Gastrocnemius medialis (tissue), 4 donors: ENCODE data around the gene CPN2. TPM values are rescaled to one million over a fixed set of nuclear protein-coding genes. Genes with fewer than 3 reads are reported as not detected.
A peak's percentile ranks its signal among the peaks of the same experiment; 100 is the strongest.

Source experiments
- ATAC-seq, 2 donors: fragments of 150-250 bp; one replicate each; pipeline ENCODE4 v1.9.1; 2016
- DNase-seq, 2 donors: peaks; one replicate each; pipeline ENCODE4 v3.0.0-alpha.2; 2019
- H3K27ac ChIP-seq, 4 donors: fragments of 200-600 bp; sonication (generic); 1 replicate in 1 of 4; 2 replicates in 3 of 4; pipeline ENCODE4 v1.5.1; 2016 to 2018; ENCODE audit warnings: mild to moderate bottlenecking in 2 of 4, moderate library complexity in 1 of 4
- H3K27me3 ChIP-seq, 3 donors: fragments of 200-600 bp; sonication (generic) in 2 of 3; 1 replicate in 1 of 3; 2 replicates in 2 of 3; pipeline versions ENCODE4 v1.5.1 to v1.6.0; 2016 to 2019; ENCODE audit warnings: mild to moderate bottlenecking in 1 of 3, moderate library complexity in 1 of 3
- H3K36me3 ChIP-seq, 2 donors: fragments of 200-600 bp; sonication (generic) in 1 of 2; one replicate each; pipeline ENCODE4 v1.5.1; 2017 to 2018
- H3K4me1 ChIP-seq, 2 donors: fragments of 200-600 bp; sonication (generic) in 1 of 2; one replicate each; pipeline ENCODE4 v1.5.1; 2016 to 2017; ENCODE audit warnings: mild to moderate bottlenecking in 2 of 2
- H3K4me3 ChIP-seq, 4 donors: fragments of 200-600 bp; sonication (generic) in 3 of 4; 1 replicate in 1 of 4; 2 replicates in 3 of 4; pipeline ENCODE4 v1.5.1; 2016 to 2019; ENCODE audit warnings: mild to moderate bottlenecking in 2 of 4
- H3K9me3 ChIP-seq, 3 donors: fragments of 200-600 bp; sonication (generic) in 2 of 3; 1 replicate in 1 of 3; 2 replicates in 2 of 3; pipeline ENCODE4 v1.5.1; 2016 to 2019
- POLR2A ChIP-seq, 2 donors: fragments of 450-650 bp; IDR thresholded peaks; one replicate each; pipeline ENCODE4 v1.6.1; 2017; ENCODE audit warnings: antibody characterized with exemption in 2 of 2, mild to moderate bottlenecking in 2 of 2, moderate library complexity in 2 of 2
- in situ Hi-C, 4 donors: fragments of 200-750 bp; cut with MboI; loops; one replicate each; pipeline versions ENCODE4 v1.15.0 to v1.8.0; 2017; ENCODE audit warnings: low sequenced_read_pairs in 4 of 4
- intact Hi-C: fragments of 100-400 bp; cut with DNase I; formaldehyde crosslinking; loops from one replicate; pipeline ENCODE4 v1.15.1; 2023; ENCODE audit warnings: low total_unique reads
- total RNA-seq, 4 donors: library from RNA; depleted of rRNA; stranded (reverse); fragments of >200 nt; gene quantifications; one replicate each; pipeline versions ENCODE4 v1.1.0 to v1.2.3, GENCODE V29; 2016
- TF ChIP-seq, protein P1 (sequence below), 5 experiments: fragments of 450-650 bp in 3 of 5; fragments of 200-600 bp in 2 of 5; sonication (generic) in 2 of 5; IDR thresholded peaks in 4 of 5; conservative IDR thresholded peaks in 1 of 5; 1 replicate in 4 of 5; 2 replicates in 1 of 5; pipeline ENCODE4 v1.5.1; 2016 to 2019; ENCODE audit warnings: antibody characterized with exemption in 5 of 5, mild to moderate bottlenecking in 3 of 5, moderate library complexity in 3 of 5

CPN2 gene
- total RNA-seq, 4 donors from 2014 or later, result 0.46 to 1.1 TPM; not detected in 2

DNA sequence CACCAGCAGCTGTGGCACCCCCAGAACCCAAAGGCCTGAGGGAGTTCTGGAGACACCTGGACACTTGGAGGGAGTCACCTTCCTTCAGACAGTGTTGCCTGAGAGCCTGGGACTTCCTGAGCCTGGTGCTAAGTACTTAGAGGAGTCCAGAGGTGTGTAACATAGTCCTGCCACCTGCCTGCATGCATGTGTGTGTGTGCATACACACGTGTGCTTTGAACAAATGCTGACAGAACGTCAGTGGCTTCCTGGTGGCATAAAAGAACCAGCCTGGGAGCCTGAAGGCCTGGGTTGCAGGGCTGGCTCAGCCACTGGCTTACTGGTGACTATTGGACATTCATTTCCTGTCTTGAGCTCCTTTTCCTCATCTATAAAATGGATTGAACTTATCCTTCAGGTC, 3.2 kb upstream of the CPN2 start:
- Histone ChIP-seq H3K4me1 (no peaks in the 10 kb centered on the region), H3K9me3 (no peaks in the 10 kb centered on the region), H3K4me3 (no peak overlapping the region), H3K36me3 (no peaks in the 10 kb centered on the region), H3K27ac (no peak overlapping the region), H3K27me3 (peaks cover 0 to 3% (median 0%) of the 10 kb centered on the region in 3 donors)
- TF ChIP-seq POLR2A (IDR thresholded peaks at IDR 0.05), result no peak
- TF ChIP-seq, protein P1, sequence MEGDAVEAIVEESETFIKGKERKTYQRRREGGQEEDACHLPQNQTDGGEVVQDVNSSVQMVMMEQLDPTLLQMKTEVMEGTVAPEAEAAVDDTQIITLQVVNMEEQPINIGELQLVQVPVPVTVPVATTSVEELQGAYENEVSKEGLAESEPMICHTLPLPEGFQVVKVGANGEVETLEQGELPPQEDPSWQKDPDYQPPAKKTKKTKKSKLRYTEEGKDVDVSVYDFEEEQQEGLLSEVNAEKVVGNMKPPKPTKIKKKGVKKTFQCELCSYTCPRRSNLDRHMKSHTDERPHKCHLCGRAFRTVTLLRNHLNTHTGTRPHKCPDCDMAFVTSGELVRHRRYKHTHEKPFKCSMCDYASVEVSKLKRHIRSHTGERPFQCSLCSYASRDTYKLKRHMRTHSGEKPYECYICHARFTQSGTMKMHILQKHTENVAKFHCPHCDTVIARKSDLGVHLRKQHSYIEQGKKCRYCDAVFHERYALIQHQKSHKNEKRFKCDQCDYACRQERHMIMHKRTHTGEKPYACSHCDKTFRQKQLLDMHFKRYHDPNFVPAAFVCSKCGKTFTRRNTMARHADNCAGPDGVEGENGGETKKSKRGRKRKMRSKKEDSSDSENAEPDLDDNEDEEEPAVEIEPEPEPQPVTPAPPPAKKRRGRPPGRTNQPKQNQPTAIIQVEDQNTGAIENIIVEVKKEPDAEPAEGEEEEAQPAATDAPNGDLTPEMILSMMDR (IDR thresholded peaks at IDR 0.05 in 4 of 5, conservative IDR thresholded peaks at IDR 0.05 in 1 of 5), result no peak
- in situ Hi-C loops, result no loop called here
- DNase-seq (no peak), ATAC-seq (no peak)
- intact Hi-C loops, result no loop called here

DNA sequence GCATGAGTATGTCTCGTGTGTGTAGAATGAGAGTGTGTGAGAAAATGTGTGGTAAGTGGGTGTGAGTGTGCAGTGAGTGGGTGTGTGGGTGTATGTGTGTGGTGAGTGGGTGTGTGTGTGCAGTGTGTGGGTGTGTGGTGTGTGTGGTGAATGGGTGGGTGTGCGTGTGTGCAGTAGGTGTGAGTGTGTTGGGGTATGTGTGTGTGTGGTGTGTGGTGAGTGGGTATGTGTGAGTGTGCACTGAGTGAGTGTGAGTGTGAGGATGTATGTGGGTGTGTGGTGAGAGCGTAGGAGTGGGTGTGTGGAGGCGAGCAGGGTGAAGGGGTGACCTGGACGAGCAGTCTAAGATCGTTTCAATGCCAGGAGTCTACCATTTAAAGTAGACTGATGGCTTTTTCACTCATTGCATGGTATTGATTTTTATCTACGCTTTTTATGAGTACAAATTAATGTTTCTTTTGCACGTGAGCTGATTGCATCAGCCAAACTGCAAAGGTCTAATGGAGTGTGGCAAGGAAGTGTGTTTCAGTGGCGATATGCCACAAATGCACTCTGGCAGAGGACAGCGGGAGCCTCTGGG, 1.6 kb upstream of the CPN2 start:
- no peaks in the 10 kb centered on the region for H3K4me1 ChIP-seq
- H3K27ac ChIP-seq, result no peak overlapping the region
- no peak overlapping the region for H3K4me3 ChIP-seq
- no peaks in the 10 kb centered on the region for H3K36me3 ChIP-seq
- H3K9me3 ChIP-seq, result no peaks in the 10 kb centered on the region
- ATAC-seq, result no peak
- TF ChIP-seq, protein P1 (IDR thresholded peaks at IDR 0.05 in 4 of 5, conservative IDR thresholded peaks at IDR 0.05 in 1 of 5), result no peak
- TF ChIP-seq POLR2A (IDR thresholded peaks at IDR 0.05), result no peak
- DNase-seq, result no peak
- H3K27me3 ChIP-seq, result peaks cover 0 to 3% (median 0%) of the 10 kb centered on the region in 3 donors
- intact Hi-C loops (no loop called here), in situ Hi-C loops (no loop called here)

DNA sequence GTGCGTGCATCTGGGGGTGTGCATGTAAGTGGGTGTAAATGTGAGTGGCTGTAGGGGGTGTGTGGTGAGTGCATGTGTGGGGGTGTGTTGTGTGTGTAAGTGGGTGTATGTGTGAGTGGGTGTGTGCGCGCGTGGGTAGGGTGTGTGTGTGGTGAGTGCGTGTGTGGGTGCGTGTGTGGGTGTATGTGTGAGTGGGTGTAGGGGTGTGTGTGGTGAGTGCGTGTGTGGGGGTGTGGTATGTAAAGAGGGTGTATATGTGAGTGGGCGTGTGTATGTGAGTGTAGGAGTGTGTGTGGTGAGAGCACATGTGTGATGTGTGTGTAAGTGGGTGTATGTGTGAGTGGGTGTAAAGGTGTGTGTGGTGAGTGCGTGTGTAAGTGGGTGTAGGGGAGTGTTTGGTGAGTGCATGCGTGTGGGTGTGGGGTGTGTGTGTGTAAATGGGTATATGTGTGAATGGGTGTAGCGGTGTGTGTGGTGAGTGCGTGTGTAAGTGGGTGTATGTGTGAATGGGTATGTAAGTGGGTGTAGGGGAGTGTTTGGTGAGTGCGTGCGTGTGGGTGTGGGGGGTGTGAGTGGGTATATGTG, 916 bp upstream of the CPN2 start:
- in situ Hi-C loops, result no loop called here
- ATAC-seq, result no peak

DNA sequence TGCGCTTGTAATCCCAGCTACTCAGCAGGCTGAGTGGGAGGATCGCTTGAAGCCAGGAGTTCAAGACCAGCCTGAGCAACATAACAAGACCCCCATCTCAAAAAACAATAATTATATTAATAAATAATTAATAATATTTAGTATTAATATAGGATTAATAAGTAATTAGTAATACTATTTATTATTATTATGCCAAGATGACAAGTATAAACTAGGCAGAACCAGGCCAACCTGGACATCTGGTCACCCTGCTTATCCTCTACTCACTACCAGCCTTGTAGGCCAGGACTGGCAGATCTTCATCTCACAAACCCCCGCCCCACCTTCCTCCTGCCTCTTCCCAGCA, 429 bp downstream of the CPN2 start:
- intact Hi-C loops, result no loop called here
- TF ChIP-seq POLR2A (IDR thresholded peaks at IDR 0.05), result no peak
- TF ChIP-seq, protein P1 (IDR thresholded peaks at IDR 0.05 in 4 of 5, conservative IDR thresholded peaks at IDR 0.05 in 1 of 5), result no peak

More for the DNA sequence above, 916 bp upstream of the CPN2 start:
- Histone ChIP-seq H3K27ac (no peak overlapping the region), H3K9me3 (no peaks in the 10 kb centered on the region), H3K27me3 (no peaks in the 10 kb centered on the region), H3K4me1 (no peaks in the 10 kb centered on the region), H3K36me3 (no peaks in the 10 kb centered on the region), H3K4me3 (no peak overlapping the region)
- DNase-seq, result no peak
- intact Hi-C loops, result no loop called here
- TF ChIP-seq POLR2A (IDR thresholded peaks at IDR 0.05), result no peak

DNA sequence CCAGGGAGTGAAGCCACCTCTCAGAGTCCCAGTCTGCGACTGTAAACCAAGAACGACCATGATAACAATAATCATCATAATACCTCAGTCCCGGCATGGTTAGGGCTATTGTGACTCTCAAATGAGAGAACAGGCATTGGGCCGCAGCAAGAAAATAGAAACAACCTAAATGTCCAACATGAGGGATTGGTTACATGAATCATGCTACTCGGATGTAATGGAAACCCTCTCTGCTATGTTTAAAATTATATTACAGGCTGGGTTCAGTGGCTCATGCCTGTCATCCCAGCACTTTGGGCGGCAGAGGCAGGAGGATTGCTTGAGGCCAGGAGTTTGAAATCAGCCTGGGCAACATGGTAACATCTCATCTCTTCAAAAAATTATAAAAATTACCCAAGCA, 2.8 kb downstream of the CPN2 start:
- in situ Hi-C loops (loop anchor here in 2 of 4 donors (25.0 kb wide), 1 partner anchor 239 kb away; no protein-coding TSS in a partner anchor), intact Hi-C loops (no loop called here)
- ATAC-seq (peak; percentile 39 to 67), DNase-seq (no peak)
- Histone ChIP-seq H3K4me3 (no peak overlapping the region), H3K36me3 (no peaks in the 10 kb centered on the region), H3K4me1 (no peaks in the 10 kb centered on the region), H3K27me3 (no peaks in the 10 kb centered on the region), H3K9me3 (no peaks in the 10 kb centered on the region), H3K27ac (no peak overlapping the region)
- TF ChIP-seq, protein P1 (IDR thresholded peaks at IDR 0.05 in 4 of 5, conservative IDR thresholded peaks at IDR 0.05 in 1 of 5), result no peak
- no peak for TF ChIP-seq POLR2A (IDR thresholded peaks at IDR 0.05)

More for the DNA sequence above, 429 bp downstream of the CPN2 start:
- ATAC-seq (no peak), DNase-seq (no peak)
- H3K27ac ChIP-seq, result no peak overlapping the region
- in situ Hi-C loops, result no loop called here
- H3K9me3 ChIP-seq, result no peaks in the 10 kb centered on the region
- H3K4me1 ChIP-seq, result no peaks in the 10 kb centered on the region
- no peaks in the 10 kb centered on the region for H3K36me3 ChIP-seq
- H3K27me3 ChIP-seq, result no peaks in the 10 kb centered on the region
- H3K4me3 ChIP-seq, result no peak overlapping the region
